HepG2 (cell line): ENCODE results near the gene RBM14. TPM values are rescaled to one million over a fixed set of nuclear protein-coding genes. Genes with fewer than 3 reads are reported as not detected.

Experiments
- ARNTL ChIP-seq: sonication (generic); formaldehyde crosslinking; IDR thresholded peaks from 2 replicates; pipeline ENCODE4 v1.4.0; 2020; ENCODE audit warnings: mild to moderate bottlenecking, missing genetic modification reagents
- DR1 ChIP-seq: sonication (generic); formaldehyde crosslinking; IDR thresholded peaks from 2 replicates; pipeline ENCODE4 v1.8.0; 2021; ENCODE audit warnings: mild to moderate bottlenecking, missing genetic modification reagents, inconsistent platforms
- KLF16 ChIP-seq, 2 experiments: sonication (generic) in 1 of 2; formaldehyde crosslinking in 1 of 2; IDR thresholded peaks; 2 replicates each; pipeline versions ENCODE4 v1.6.1 to v1.8.0; 2016 to 2023; ENCODE audit warnings: missing genetic modification reagents in 2 of 2, missing compliant biosample characterization in 1 of 2
- KLF6 ChIP-seq: IDR thresholded peaks from 2 replicates; pipeline ENCODE4 v1.8.0; 2016; ENCODE audit warnings: missing biosample characterization, missing genetic modification reagents
- KMT2B ChIP-seq: IDR thresholded peaks from 2 replicates; pipeline ENCODE4 v1.6.1; 2016; ENCODE audit warnings: missing genetic modification reagents, missing compliant biosample characterization
- LCORL ChIP-seq, 2 experiments: fragments of 450-650 bp in 1 of 2; sonication (generic) in 1 of 2; formaldehyde crosslinking in 1 of 2; IDR thresholded peaks; 2 replicates each; pipeline versions ENCODE4 v1.5.0 to v1.6.1; 2017 to 2020; ENCODE audit warnings: antibody characterized with exemption in 1 of 2, missing genetic modification reagents in 1 of 2
- NCOA2 ChIP-seq: sonication (generic); formaldehyde crosslinking; IDR thresholded peaks from 2 replicates; pipeline ENCODE4 v1.8.0; 2022; ENCODE audit warnings: inconsistent platforms
- PHF8 ChIP-seq: sonication (generic); formaldehyde crosslinking; IDR thresholded peaks from 2 replicates; pipeline ENCODE4 v1.5.0; 2020; ENCODE audit warnings: missing genetic modification reagents
- REXO4 ChIP-seq: sonication (generic); formaldehyde crosslinking; IDR thresholded peaks from 2 replicates; pipeline ENCODE4 v1.8.0; 2022; ENCODE audit warnings: missing genetic modification reagents, mild to moderate bottlenecking, borderline replicate concordance
- TRIM24 ChIP-seq: sonication (generic); formaldehyde crosslinking; IDR thresholded peaks from 2 replicates; pipeline ENCODE4 v1.8.0; 2022; ENCODE audit warnings: mild to moderate bottlenecking, missing genetic modification reagents
- ZNF251 ChIP-seq: sonication (generic); formaldehyde crosslinking; IDR thresholded peaks from 2 replicates; pipeline ENCODE4 v1.9.0; 2021; ENCODE audit warnings: mild to moderate bottlenecking, missing genetic modification reagents
- ZNF468 ChIP-seq: sonication (generic); formaldehyde crosslinking; IDR thresholded peaks from 2 replicates; pipeline ENCODE4 v1.8.0; 2022; ENCODE audit warnings: mild to moderate bottlenecking, moderate library complexity, missing genetic modification reagents
- ZNF530 ChIP-seq: sonication (generic); formaldehyde crosslinking; IDR thresholded peaks from 2 replicates; pipeline ENCODE4 v1.5.0; 2020; ENCODE audit warnings: low read depth, mild to moderate bottlenecking, missing genetic modification reagents
- ZNF670 ChIP-seq: sonication (generic); formaldehyde crosslinking; IDR thresholded peaks from 2 replicates; pipeline ENCODE4 v1.8.0; 2022; ENCODE audit warnings: mild to moderate bottlenecking, missing genetic modification reagents, borderline replicate concordance
- polyA plus RNA-seq, 8 experiments: library from polyadenylated mRNA; depleted of rRNA in 3 of 8; stranded (reverse) in 7 of 8; unstranded in 1 of 8; fragments of >200 nt; fragmentation: Illumina TruSeq in 4 of 8; extraction: Trizol in 4 of 8; gene quantifications; 2 replicates each; pipeline versions ENCODE4 v1.2.1 to v1.2.3, GENCODE V29; 2011 to 2016; ENCODE audit warnings: low read depth in 4 of 8, missing spikeins in 1 of 8, mixed read lengths in 1 of 8; ENCODE audit not compliant: insufficient read depth in 1 of 8
- total RNA-seq, 5 experiments: library from RNA; depleted of rRNA; stranded (reverse); fragments of >200 nt; fragmentation: Illumina TruSeq; extraction: Trizol; gene quantifications; 2 replicates each; pipeline ENCODE4 v1.2.3, GENCODE V29; 2016; ENCODE audit warnings: low read depth in 1 of 5
- TF ChIP-seq, protein P1 (sequence below): sonication (generic); formaldehyde crosslinking; IDR thresholded peaks from 2 replicates; pipeline ENCODE4 v1.5.0; 2020; ENCODE audit warnings: mild to moderate bottlenecking, missing genetic modification reagents, borderline replicate concordance
- TF ChIP-seq, protein P2 (sequence below): sonication (generic); formaldehyde crosslinking; conservative IDR thresholded peaks from 2 replicates; pipeline ENCODE4 v1.4.0; 2020; ENCODE audit warnings: missing genetic modification reagents
- TF ChIP-seq, protein P3 (sequence below): sonication (generic); formaldehyde crosslinking; conservative IDR thresholded peaks from 2 replicates; pipeline ENCODE4 v1.4.0; 2020; ENCODE audit warnings: missing genetic modification reagents
- TF ChIP-seq, protein P4 (sequence below): sonication (generic); formaldehyde crosslinking; IDR thresholded peaks from 2 replicates; pipeline ENCODE4 v1.5.0; 2020; ENCODE audit warnings: mild to moderate bottlenecking, low read depth, missing genetic modification reagents, borderline replicate concordance
- TF ChIP-seq, protein P5 (sequence below): sonication (generic); formaldehyde crosslinking; IDR thresholded peaks from 2 replicates; pipeline ENCODE4 v1.5.0; 2020; ENCODE audit warnings: mild to moderate bottlenecking, missing genetic modification reagents, moderate library complexity

RBM14 gene
- total and polyA plus RNA-seq, 2 of the 13 experiments (the other 11 are each of a cell fraction or from before 2014, with no cell fraction given): 12.7 to 44.1 TPM

DNA sequence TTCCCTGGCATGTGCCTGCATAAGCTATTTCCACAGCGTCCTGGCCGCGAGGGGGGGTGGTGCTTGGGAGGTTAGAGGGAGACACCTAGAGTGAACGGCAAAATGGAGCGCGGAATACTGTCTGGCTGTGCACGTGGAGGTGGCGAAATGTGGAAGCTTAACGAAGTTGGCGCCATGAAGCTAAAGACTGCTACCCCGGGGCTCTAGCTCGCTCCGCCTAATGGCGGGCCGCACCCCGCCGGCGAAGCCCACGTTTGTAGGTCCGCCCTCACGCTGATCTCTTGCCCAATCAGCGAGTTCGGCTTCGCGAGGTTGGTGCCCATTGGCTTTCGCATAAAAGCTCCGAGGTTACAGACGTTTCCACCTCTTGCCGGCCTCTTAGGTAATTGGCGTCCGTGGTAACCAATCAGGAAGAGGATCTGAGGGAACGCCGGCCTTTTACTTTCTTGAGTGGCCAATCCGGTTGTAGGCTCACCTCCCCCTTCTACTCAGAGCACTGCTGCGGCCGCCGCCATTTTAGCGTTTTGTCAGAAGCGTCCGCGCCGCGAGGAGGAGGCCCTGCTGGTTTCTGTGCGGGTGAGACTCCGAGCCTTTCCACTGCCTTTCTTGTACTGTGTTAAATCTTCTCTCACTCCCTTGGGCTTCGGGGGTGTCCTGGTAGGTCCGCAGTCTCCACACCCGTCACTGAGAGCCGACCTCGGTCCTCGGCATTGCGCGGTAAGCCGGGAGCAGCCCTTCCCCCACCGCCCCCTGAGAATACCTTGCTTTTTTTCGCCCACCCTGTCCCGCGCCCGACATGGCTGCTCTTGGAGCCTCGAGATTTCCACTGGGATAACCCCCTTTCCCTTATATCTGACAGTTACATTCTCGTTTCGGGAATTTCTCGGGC, 22.0 kb downstream of the RBM14 start, which contains the start of gene RBM4 (continued):
- TF ChIP-seq ZNF530 (no peak), DR1 (CRISPR knock-in tag) (peak; percentile 18; the same call in 1 of the 2 replicates), ARNTL (CRISPR knock-in tag) (no peak), LCORL (IDR thresholded peaks at IDR 0.05) (no peak), LCORL (CRISPR knock-in tag; IDR thresholded peaks at IDR 0.05) (0 out of 2 replicates have a peak, but pooled peaks have one; percentile 11), REXO4 (0 out of 2 replicates have a peak, but pooled peaks have one; percentile 59), ZNF468 (CRISPR knock-in tag) (0 out of 2 replicates have a peak, but pooled peaks have one; percentile 26), ZNF670 (no peak), KMT2B (CRISPR knock-in tag) (peak; percentile 67), PHF8 (peak; percentile 80), ZNF251 (CRISPR knock-in tag) (no peak), KLF6 (CRISPR knock-in tag) (0 out of 2 replicates have a peak, but pooled peaks have one; percentile 63), NCOA2 (peak; percentile 8; the same call in 1 of the 2 replicates), KLF16 (CRISPR knock-in tag; IDR thresholded peaks at IDR 0.05) (peak in 1 of 2 experiments; percentile 57; a peak in 1 of 4 replicates), TRIM24 (CRISPR knock-in tag) (no peak)
- TF ChIP-seq, protein P1, sequence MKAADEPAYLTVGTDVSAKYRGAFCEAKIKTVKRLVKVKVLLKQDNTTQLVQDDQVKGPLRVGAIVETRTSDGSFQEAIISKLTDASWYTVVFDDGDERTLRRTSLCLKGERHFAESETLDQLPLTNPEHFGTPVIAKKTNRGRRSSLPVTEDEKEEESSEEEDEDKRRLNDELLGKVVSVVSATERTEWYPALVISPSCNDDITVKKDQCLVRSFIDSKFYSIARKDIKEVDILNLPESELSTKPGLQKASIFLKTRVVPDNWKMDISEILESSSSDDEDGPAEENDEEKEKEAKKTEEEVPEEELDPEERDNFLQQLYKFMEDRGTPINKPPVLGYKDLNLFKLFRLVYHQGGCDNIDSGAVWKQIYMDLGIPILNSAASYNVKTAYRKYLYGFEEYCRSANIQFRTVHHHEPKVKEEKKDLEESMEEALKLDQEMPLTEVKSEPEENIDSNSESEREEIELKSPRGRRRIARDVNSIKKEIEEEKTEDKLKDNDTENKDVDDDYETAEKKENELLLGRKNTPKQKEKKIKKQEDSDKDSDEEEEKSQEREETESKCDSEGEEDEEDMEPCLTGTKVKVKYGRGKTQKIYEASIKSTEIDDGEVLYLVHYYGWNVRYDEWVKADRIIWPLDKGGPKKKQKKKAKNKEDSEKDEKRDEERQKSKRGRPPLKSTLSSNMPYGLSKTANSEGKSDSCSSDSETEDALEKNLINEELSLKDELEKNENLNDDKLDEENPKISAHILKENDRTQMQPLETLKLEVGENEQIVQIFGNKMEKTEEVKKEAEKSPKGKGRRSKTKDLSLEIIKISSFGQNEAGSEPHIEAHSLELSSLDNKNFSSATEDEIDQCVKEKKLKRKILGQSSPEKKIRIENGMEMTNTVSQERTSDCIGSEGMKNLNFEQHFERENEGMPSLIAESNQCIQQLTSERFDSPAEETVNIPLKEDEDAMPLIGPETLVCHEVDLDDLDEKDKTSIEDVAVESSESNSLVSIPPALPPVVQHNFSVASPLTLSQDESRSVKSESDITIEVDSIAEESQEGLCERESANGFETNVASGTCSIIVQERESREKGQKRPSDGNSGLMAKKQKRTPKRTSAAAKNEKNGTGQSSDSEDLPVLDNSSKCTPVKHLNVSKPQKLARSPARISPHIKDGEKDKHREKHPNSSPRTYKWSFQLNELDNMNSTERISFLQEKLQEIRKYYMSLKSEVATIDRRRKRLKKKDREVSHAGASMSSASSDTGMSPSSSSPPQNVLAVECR (CRISPR knock-in tag): peak; percentile 86
- TF ChIP-seq, protein P2, sequence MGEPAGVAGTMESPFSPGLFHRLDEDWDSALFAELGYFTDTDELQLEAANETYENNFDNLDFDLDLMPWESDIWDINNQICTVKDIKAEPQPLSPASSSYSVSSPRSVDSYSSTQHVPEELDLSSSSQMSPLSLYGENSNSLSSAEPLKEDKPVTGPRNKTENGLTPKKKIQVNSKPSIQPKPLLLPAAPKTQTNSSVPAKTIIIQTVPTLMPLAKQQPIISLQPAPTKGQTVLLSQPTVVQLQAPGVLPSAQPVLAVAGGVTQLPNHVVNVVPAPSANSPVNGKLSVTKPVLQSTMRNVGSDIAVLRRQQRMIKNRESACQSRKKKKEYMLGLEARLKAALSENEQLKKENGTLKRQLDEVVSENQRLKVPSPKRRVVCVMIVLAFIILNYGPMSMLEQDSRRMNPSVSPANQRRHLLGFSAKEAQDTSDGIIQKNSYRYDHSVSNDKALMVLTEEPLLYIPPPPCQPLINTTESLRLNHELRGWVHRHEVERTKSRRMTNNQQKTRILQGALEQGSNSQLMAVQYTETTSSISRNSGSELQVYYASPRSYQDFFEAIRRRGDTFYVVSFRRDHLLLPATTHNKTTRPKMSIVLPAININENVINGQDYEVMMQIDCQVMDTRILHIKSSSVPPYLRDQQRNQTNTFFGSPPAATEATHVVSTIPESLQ (CRISPR knock-in tag): peak; percentile 52; the same call in 1 of the 2 replicates
- TF ChIP-seq, protein P3, sequence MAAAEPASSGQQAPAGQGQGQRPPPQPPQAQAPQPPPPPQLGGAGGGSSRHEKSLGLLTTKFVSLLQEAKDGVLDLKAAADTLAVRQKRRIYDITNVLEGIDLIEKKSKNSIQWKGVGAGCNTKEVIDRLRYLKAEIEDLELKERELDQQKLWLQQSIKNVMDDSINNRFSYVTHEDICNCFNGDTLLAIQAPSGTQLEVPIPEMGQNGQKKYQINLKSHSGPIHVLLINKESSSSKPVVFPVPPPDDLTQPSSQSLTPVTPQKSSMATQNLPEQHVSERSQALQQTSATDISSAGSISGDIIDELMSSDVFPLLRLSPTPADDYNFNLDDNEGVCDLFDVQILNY (CRISPR knock-in tag): peak; percentile 57
- TF ChIP-seq, protein P4, sequence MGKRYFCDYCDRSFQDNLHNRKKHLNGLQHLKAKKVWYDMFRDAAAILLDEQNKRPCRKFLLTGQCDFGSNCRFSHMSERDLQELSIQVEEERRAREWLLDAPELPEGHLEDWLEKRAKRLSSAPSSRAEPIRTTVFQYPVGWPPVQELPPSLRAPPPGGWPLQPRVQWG: no peak
- TF ChIP-seq, protein P5, sequence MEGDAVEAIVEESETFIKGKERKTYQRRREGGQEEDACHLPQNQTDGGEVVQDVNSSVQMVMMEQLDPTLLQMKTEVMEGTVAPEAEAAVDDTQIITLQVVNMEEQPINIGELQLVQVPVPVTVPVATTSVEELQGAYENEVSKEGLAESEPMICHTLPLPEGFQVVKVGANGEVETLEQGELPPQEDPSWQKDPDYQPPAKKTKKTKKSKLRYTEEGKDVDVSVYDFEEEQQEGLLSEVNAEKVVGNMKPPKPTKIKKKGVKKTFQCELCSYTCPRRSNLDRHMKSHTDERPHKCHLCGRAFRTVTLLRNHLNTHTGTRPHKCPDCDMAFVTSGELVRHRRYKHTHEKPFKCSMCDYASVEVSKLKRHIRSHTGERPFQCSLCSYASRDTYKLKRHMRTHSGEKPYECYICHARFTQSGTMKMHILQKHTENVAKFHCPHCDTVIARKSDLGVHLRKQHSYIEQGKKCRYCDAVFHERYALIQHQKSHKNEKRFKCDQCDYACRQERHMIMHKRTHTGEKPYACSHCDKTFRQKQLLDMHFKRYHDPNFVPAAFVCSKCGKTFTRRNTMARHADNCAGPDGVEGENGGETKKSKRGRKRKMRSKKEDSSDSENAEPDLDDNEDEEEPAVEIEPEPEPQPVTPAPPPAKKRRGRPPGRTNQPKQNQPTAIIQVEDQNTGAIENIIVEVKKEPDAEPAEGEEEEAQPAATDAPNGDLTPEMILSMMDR: peak; percentile 29; the same call in 1 of the 2 replicates
